Uterus (tissue), 2 donors: ENCODE data around the gene GIT2.

Source experiments
- POLR2A ChIP-seq, 2 donors: fragments of 450-650 bp; IDR thresholded peaks; one replicate each; pipeline ENCODE4 v1.6.1; 2016; ENCODE audit warnings: antibody characterized with exemption in 2 of 2, mild to moderate bottlenecking in 1 of 2, moderate library complexity in 1 of 2
- TF ChIP-seq, protein P1 (sequence below), 4 experiments: fragments of 200-600 bp in 2 of 4; fragments of 450-650 bp in 2 of 4; sonication (generic) in 2 of 4; IDR thresholded peaks; one replicate each; pipeline ENCODE4 v1.5.1; 2016 to 2019; ENCODE audit warnings: antibody characterized with exemption in 4 of 4, mild to moderate bottlenecking in 2 of 4, moderate library complexity in 1 of 4

DNA sequence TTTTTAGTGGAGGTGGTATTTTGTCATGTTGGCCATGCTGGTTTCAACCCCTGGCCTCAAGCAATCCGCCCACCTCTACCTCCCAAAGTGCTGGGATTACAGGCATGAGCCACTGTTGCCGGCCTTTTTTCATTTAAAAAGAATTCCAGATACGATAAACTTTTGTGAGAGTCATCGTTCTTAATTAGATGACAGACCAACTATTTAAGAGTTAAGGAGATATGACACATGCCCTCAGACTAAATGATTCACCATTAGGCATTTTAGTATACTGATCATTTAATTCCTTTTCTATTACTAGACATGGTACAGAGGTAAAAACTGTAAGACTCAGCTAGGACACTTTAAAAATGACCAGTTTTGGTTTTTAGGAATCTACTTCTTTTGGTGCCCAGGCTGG lies 5.4 kb upstream of the GIT2 start:
- TF ChIP-seq, protein P1, sequence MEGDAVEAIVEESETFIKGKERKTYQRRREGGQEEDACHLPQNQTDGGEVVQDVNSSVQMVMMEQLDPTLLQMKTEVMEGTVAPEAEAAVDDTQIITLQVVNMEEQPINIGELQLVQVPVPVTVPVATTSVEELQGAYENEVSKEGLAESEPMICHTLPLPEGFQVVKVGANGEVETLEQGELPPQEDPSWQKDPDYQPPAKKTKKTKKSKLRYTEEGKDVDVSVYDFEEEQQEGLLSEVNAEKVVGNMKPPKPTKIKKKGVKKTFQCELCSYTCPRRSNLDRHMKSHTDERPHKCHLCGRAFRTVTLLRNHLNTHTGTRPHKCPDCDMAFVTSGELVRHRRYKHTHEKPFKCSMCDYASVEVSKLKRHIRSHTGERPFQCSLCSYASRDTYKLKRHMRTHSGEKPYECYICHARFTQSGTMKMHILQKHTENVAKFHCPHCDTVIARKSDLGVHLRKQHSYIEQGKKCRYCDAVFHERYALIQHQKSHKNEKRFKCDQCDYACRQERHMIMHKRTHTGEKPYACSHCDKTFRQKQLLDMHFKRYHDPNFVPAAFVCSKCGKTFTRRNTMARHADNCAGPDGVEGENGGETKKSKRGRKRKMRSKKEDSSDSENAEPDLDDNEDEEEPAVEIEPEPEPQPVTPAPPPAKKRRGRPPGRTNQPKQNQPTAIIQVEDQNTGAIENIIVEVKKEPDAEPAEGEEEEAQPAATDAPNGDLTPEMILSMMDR (IDR thresholded peaks at IDR 0.05) = no peak
- no peak for TF ChIP-seq POLR2A (IDR thresholded peaks at IDR 0.05)
